Measurements from ENCODE around the gene CHMP1A. TPM values are rescaled to one million over a fixed set of nuclear protein-coding genes. Genes with fewer than 3 reads are reported as not detected.

CHMP1A gene
- total and polyA plus RNA-seq, 7 experiments from 2014 or later = 54.7 to 99.0 (median 65.8) TPM

DNA sequence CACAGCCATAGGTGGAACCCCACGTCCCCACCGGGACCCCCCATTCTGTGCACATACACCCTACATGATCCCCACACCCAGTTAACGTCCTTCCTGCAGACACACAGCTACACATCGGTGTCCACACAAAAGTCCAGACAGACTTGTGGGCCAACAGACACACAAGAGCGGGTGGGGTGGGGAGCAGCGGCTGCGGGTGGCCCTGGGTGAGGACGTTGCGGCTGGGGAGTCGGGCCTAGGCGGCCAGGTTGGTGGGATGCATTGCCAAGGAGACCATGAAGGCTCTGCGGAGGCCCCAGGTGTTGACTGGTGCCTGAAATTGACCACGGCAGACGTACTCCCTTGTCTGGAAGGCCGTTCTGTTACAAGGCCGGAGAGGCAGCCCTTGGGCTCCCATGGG is 52.7 kb downstream of the CHMP1A start:
- Histone ChIP-seq H3K27ac (ENCODE audit: low read depth, low read length) (no peak overlapping the region), H3K27me3 (ENCODE audit: control insufficient read depth in 2 of 2, insufficient read depth in 2 of 2, low read length in 2 of 2) (no peaks in the 10 kb centered on the region), H3K9me3 (ENCODE audit: control insufficient read depth in 2 of 3, low read length in 3 of 3) (no peaks in the 10 kb centered on the region), H3K36me3 (ENCODE audit: control insufficient read depth in 2 of 3, insufficient read depth in 3 of 3, low read length in 3 of 3) (no peaks in the 10 kb centered on the region), H3K4me1 (ENCODE audit: control insufficient read depth in 2 of 2, insufficient read depth in 2 of 2, low read length in 2 of 2) (peaks cover 12 to 13% of the 10 kb centered on the region in 2 donors), H3K4me3 (ENCODE audit: low read length) (no peak overlapping the region)
- no peaks in the 10 kb centered on the region for H3K36me3 Mint-ChIP-seq
- no peaks in the 10 kb centered on the region for H3K27me3 Mint-ChIP-seq
- H3K4me3 Mint-ChIP-seq = no peak overlapping the region
- H3K27ac Mint-ChIP-seq = no peak overlapping the region
- DNase-seq (no peak), ATAC-seq (no peak)
- H3K9me3 Mint-ChIP-seq = no peaks in the 10 kb centered on the region
- peaks cover 0 to 15% (median 8%) of the 10 kb centered on the region in 7 donors for H3K4me1 Mint-ChIP-seq
- ChIA-PET CTCF (no interaction called here), POLR2A (no interaction called here)
- intact Hi-C loops (cut with micrococcal nuclease) = no loop called here

DNA sequence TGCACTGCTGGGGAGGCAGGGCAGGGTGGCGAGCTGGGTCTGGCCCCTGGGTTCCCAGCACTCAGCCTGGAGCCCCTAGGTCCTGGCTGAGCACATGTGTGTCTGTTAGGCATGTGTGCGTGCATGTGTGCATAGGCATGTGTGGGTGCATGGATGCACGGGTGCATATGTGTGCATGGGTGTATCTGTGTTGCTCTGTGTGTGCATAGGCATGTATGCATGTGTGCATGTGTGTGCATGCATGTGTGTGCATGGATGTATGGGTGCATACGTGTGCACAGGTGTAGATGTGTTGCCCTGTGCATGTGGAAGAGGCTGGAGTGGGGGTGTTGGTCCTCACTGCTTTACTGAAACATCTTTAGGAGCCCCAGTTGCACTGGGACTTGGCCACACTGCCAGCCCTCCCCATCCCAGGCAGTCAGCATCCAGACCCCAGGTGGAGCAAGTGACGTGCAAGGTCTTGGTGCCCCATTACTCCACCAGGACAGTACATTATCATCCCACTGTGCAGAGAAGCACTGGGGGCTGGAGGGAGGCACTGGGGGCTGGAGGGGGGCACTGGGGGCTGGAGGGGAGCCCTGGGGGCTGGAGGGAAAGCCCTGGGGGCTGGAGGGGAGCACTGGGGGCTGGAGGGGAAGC is 54.4 kb downstream of the CHMP1A start:
- ATAC-seq (no peak), DNase-seq (no peak)
- no peaks in the 10 kb centered on the region for H3K36me3 ChIP-seq (ENCODE audit: control insufficient read depth in 2 of 3, insufficient read depth in 3 of 3, low read length in 3 of 3)
- H3K4me3 Mint-ChIP-seq = peak overlapping the region in 9 of 10 donors; percentile 4 to 72 (median 44)
- intact Hi-C loops (cut with micrococcal nuclease) = no loop called here
- POLR2A ChIA-PET = no interaction called here
- peaks cover 12 to 13% of the 10 kb centered on the region in 2 donors for H3K4me1 ChIP-seq (ENCODE audit: control insufficient read depth in 2 of 2, insufficient read depth in 2 of 2, low read length in 2 of 2)
- peak overlapping the region in 2 of 9 donors; percentile 29 to 74 for H3K27ac Mint-ChIP-seq
- no peak overlapping the region for H3K4me3 ChIP-seq (ENCODE audit: low read length)
- CTCF ChIA-PET = no interaction called here
- H3K36me3 Mint-ChIP-seq = no peaks in the 10 kb centered on the region
- H3K27me3 ChIP-seq (ENCODE audit: control insufficient read depth in 2 of 2, insufficient read depth in 2 of 2, low read length in 2 of 2) = no peaks in the 10 kb centered on the region
- H3K9me3 ChIP-seq (ENCODE audit: control insufficient read depth in 2 of 3, low read length in 3 of 3) = no peaks in the 10 kb centered on the region
- no peak overlapping the region for H3K27ac ChIP-seq (ENCODE audit: low read depth, low read length)
- H3K9me3 Mint-ChIP-seq = no peaks in the 10 kb centered on the region
- peaks cover 0 to 15% (median 8%) of the 10 kb centered on the region in 7 donors for H3K4me1 Mint-ChIP-seq
- no peaks in the 10 kb centered on the region for H3K27me3 Mint-ChIP-seq

- Histone ChIP-seq H3K4me3 (ENCODE audit: low read length) (no peak overlapping the region), H3K27ac (ENCODE audit: low read depth, low read length) (no peak overlapping the region), H3K36me3 (ENCODE audit: control insufficient read depth in 2 of 3, insufficient read depth in 3 of 3, low read length in 3 of 3) (no peaks in the 10 kb centered on the region), H3K27me3 (ENCODE audit: control insufficient read depth in 2 of 2, insufficient read depth in 2 of 2, low read length in 2 of 2) (no peaks in the 10 kb centered on the region), H3K9me3 (ENCODE audit: control insufficient read depth in 2 of 3, low read length in 3 of 3) (no peaks in the 10 kb centered on the region), H3K4me1 (ENCODE audit: control insufficient read depth in 2 of 2, insufficient read depth in 2 of 2, low read length in 2 of 2) (peaks cover 12 to 13% of the 10 kb centered on the region in 2 donors)
- Mint-ChIP-seq H3K27me3 (no peaks in the 10 kb centered on the region), H3K4me1 (peaks cover 0 to 12% (median 8%) of the 10 kb centered on the region in 7 donors), H3K27ac (peak overlapping the region in 2 of 9 donors; percentile 3 to 74), H3K36me3 (no peaks in the 10 kb centered on the region), H3K4me3 (peak overlapping the region in 8 of 10 donors; percentile 20 to 72 (median 44)), H3K9me3 (no peaks in the 10 kb centered on the region)
- peak; percentile 81 for ATAC-seq
- POLR2A ChIA-PET = no interaction called here
- intact Hi-C loops (cut with micrococcal nuclease) = no loop called here
- CTCF ChIA-PET = no interaction called here
- DNase-seq = peak in 6 of 9 donors; percentile 19 to 71 (median 33)
Observed at GRCh38 chr16:89602273-89602951, 55.1 kb downstream of the CHMP1A start.

- Histone ChIP-seq H3K9me3 (ENCODE audit: control insufficient read depth in 2 of 3, low read length in 3 of 3) (no peaks in the 10 kb centered on the region), H3K36me3 (ENCODE audit: control insufficient read depth in 2 of 3, insufficient read depth in 3 of 3, low read length in 3 of 3) (no peaks in the 10 kb centered on the region), H3K27ac (ENCODE audit: low read depth, low read length) (no peak overlapping the region), H3K4me1 (ENCODE audit: control insufficient read depth in 2 of 2, insufficient read depth in 2 of 2, low read length in 2 of 2) (peaks cover 12 to 13% of the 10 kb centered on the region in 2 donors), H3K4me3 (ENCODE audit: low read length) (no peak overlapping the region), H3K27me3 (ENCODE audit: control insufficient read depth in 2 of 2, insufficient read depth in 2 of 2, low read length in 2 of 2) (no peaks in the 10 kb centered on the region)
- peaks cover 0 to 12% (median 8%) of the 10 kb centered on the region in 7 donors for H3K4me1 Mint-ChIP-seq
- ChIA-PET POLR2A (no interaction called here), CTCF (no interaction called here)
- DNase-seq (no peak), ATAC-seq (no peak)
- peak overlapping the region in 2 of 10 donors; percentile 28 to 63 for H3K4me3 Mint-ChIP-seq
- no peak overlapping the region for H3K27ac Mint-ChIP-seq
- intact Hi-C loops (cut with micrococcal nuclease) = no loop called here
- no peaks in the 10 kb centered on the region for H3K36me3 Mint-ChIP-seq
- H3K27me3 Mint-ChIP-seq = no peaks in the 10 kb centered on the region
- no peaks in the 10 kb centered on the region for H3K9me3 Mint-ChIP-seq
Observed at GRCh38 chr16:89601906-89602272, 55.6 kb downstream of the CHMP1A start.

DNA sequence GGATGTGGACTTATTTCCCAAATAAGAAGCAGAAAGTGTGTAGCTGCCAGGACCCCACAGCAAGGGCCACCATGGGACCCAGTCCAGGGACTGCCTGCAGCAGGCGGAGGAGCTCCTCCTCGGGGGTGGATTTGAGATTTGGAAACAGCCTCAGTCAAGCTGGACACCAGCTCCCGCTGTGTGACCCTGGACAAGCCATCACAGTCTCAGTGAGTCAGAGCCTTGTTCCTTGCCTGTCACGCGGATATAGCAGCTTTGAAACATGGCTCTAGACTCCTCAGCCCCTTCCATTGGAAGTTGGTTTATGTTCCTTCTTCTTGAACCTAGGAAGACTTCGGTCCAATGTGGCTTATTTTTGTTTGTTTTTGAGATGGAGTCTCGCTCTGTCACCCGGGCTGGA is 56.6 kb downstream of the CHMP1A start:
- no peak for ATAC-seq
- POLR2A ChIA-PET = no interaction called here
- Mint-ChIP-seq H3K36me3 (no peaks in the 10 kb centered on the region), H3K27me3 (no peaks in the 10 kb centered on the region), H3K4me1 (peaks cover 0 to 12% (median 8%) of the 10 kb centered on the region in 7 donors), H3K27ac (no peak overlapping the region), H3K9me3 (no peaks in the 10 kb centered on the region), H3K4me3 (no peak overlapping the region)
- no peaks in the 10 kb centered on the region for H3K27me3 ChIP-seq (ENCODE audit: control insufficient read depth in 2 of 2, insufficient read depth in 2 of 2, low read length in 2 of 2)
- no peaks in the 10 kb centered on the region for H3K36me3 ChIP-seq (ENCODE audit: control insufficient read depth in 2 of 3, insufficient read depth in 3 of 3, low read length in 3 of 3)
- H3K27ac ChIP-seq (ENCODE audit: low read depth, low read length) = no peak overlapping the region
- CTCF ChIA-PET = no interaction called here
- H3K4me3 ChIP-seq (ENCODE audit: low read length) = no peak overlapping the region
- intact Hi-C loops (cut with micrococcal nuclease) = no loop called here
- H3K4me1 ChIP-seq (ENCODE audit: control insufficient read depth in 2 of 2, insufficient read depth in 2 of 2, low read length in 2 of 2) = peaks cover 12 to 13% of the 10 kb centered on the region in 2 donors
- DNase-seq = no peak
- no peaks in the 10 kb centered on the region for H3K9me3 ChIP-seq (ENCODE audit: control insufficient read depth in 2 of 3, low read length in 3 of 3)

GRCh38 chr16:89600427-89600826 is 57.1 kb downstream of the CHMP1A start:
- ChIA-PET CTCF (interaction anchor here (0.5 kb wide), 1 partner anchor 73 kb away, joined by 3 read pairs; no protein-coding TSS in a partner anchor), POLR2A (no interaction called here)
- Histone ChIP-seq H3K36me3 (ENCODE audit: control insufficient read depth in 2 of 3, insufficient read depth in 3 of 3, low read length in 3 of 3) (no peaks in the 10 kb centered on the region), H3K27me3 (ENCODE audit: control insufficient read depth in 2 of 2, insufficient read depth in 2 of 2, low read length in 2 of 2) (no peaks in the 10 kb centered on the region), H3K9me3 (ENCODE audit: control insufficient read depth in 2 of 3, low read length in 3 of 3) (no peaks in the 10 kb centered on the region), H3K4me3 (ENCODE audit: low read length) (no peak overlapping the region), H3K27ac (ENCODE audit: low read depth, low read length) (no peak overlapping the region), H3K4me1 (ENCODE audit: control insufficient read depth in 2 of 2, insufficient read depth in 2 of 2, low read length in 2 of 2) (peaks cover 12 to 13% of the 10 kb centered on the region in 2 donors)
- DNase-seq (no peak), ATAC-seq (no peak)
- Mint-ChIP-seq H3K4me1 (peaks cover 0 to 12% (median 8%) of the 10 kb centered on the region in 7 donors), H3K9me3 (no peaks in the 10 kb centered on the region), H3K4me3 (no peak overlapping the region), H3K36me3 (no peaks in the 10 kb centered on the region), H3K27me3 (no peaks in the 10 kb centered on the region), H3K27ac (no peak overlapping the region)
- intact Hi-C loops (cut with micrococcal nuclease) = no loop called here

DNA sequence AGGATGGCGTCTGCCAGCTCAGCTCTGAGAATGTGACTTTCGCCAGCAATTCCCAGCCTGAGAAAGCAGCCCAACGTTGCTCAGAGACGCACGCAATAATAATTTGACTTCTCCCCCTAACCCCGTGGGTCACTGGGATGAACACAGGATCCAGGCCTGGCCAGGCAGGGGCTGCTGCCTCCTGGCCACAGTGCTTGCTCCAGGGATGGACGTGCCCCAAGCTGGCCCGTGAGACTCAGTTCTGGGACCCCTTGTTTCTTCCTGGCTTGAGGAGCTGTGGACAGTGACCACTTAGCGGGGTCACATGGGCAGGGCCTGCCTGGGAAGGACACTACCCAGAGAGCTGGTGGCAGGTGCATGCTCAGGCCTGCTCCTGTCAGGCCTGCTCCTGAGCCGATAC is 57.6 kb downstream of the CHMP1A start:
- H3K36me3 ChIP-seq (ENCODE audit: control insufficient read depth in 2 of 3, insufficient read depth in 3 of 3, low read length in 3 of 3) = no peaks in the 10 kb centered on the region
- ATAC-seq = no peak
- no peak overlapping the region for H3K4me3 ChIP-seq (ENCODE audit: low read length)
- Mint-ChIP-seq H3K4me1 (peaks cover 0 to 12% (median 8%) of the 10 kb centered on the region in 7 donors), H3K27me3 (no peaks in the 10 kb centered on the region), H3K36me3 (no peaks in the 10 kb centered on the region), H3K9me3 (no peaks in the 10 kb centered on the region), H3K27ac (no peak overlapping the region), H3K4me3 (no peak overlapping the region)
- H3K9me3 ChIP-seq (ENCODE audit: control insufficient read depth in 2 of 3, low read length in 3 of 3) = no peaks in the 10 kb centered on the region
- ChIA-PET CTCF (interaction anchor here (0.5 kb wide), 1 partner anchor 73 kb away, joined by 3 read pairs; no protein-coding TSS in a partner anchor), POLR2A (no interaction called here)
- no peak for DNase-seq
- intact Hi-C loops (cut with micrococcal nuclease) = no loop called here
- H3K27ac ChIP-seq (ENCODE audit: low read depth, low read length) = no peak overlapping the region
- peaks cover 13% of the 10 kb centered on the region in 2 donors for H3K4me1 ChIP-seq (ENCODE audit: control insufficient read depth in 2 of 2, insufficient read depth in 2 of 2, low read length in 2 of 2)
- H3K27me3 ChIP-seq (ENCODE audit: control insufficient read depth in 2 of 2, insufficient read depth in 2 of 2, low read length in 2 of 2) = no peaks in the 10 kb centered on the region
